GM23338 (cell line): ENCODE data around the gene PLXNC1.

Experiments
- CREB1 ChIP-seq: fragments of 250-450 bp; sonication (Bioruptor Pico); IDR thresholded peaks from 2 replicates; pipeline ENCODE4 v1.5.0; 2020; ENCODE audit warnings: low read depth, mild to moderate bottlenecking, moderate library complexity
- CTCF ChIP-seq, 2 experiments: fragments of 200-600 bp in 1 of 2; sonication (generic) in 1 of 2; conservative IDR thresholded peaks; 2 replicates each; pipeline versions ENCODE4 v1.5.1 to v1.6.1; 2016 to 2017; ENCODE audit warnings: antibody characterized with exemption in 2 of 2, low read depth in 2 of 2, mild to moderate bottlenecking in 2 of 2, moderate library complexity in 1 of 2
- EZH2 ChIP-seq: fragments of 200-600 bp; sonication (generic); IDR thresholded peaks from one replicate; pipeline ENCODE4 v1.8.0; 2017; ENCODE audit warnings: antibody characterized with exemption, mild to moderate bottlenecking, low read depth; ENCODE audit not compliant: unreplicated experiment
- POLR2AphosphoS5 ChIP-seq: IDR thresholded peaks from 2 replicates; pipeline ENCODE4 v1.6.1; 2016; ENCODE audit warnings: antibody characterized with exemption, low read depth
- ZNF114 ChIP-seq: fragments of 250-450 bp; sonication (Bioruptor Pico); IDR thresholded peaks from 2 replicates; pipeline ENCODE4 v1.5.0; 2020; ENCODE audit warnings: mild to moderate bottlenecking, moderate library complexity
- TF ChIP-seq, protein P1 (sequence below): IDR thresholded peaks from one replicate; pipeline ENCODE4 v1.6.1; 2018; ENCODE audit warnings: antibody characterized with exemption; ENCODE audit not compliant: unreplicated experiment

- TF ChIP-seq CTCF (conservative IDR thresholded peaks at IDR 0.05; ENCODE audit: low read depth in 2 of 2): no peak
- no peak for TF ChIP-seq CREB1 (CRISPR knock-in tag)
- TF ChIP-seq, protein P1, sequence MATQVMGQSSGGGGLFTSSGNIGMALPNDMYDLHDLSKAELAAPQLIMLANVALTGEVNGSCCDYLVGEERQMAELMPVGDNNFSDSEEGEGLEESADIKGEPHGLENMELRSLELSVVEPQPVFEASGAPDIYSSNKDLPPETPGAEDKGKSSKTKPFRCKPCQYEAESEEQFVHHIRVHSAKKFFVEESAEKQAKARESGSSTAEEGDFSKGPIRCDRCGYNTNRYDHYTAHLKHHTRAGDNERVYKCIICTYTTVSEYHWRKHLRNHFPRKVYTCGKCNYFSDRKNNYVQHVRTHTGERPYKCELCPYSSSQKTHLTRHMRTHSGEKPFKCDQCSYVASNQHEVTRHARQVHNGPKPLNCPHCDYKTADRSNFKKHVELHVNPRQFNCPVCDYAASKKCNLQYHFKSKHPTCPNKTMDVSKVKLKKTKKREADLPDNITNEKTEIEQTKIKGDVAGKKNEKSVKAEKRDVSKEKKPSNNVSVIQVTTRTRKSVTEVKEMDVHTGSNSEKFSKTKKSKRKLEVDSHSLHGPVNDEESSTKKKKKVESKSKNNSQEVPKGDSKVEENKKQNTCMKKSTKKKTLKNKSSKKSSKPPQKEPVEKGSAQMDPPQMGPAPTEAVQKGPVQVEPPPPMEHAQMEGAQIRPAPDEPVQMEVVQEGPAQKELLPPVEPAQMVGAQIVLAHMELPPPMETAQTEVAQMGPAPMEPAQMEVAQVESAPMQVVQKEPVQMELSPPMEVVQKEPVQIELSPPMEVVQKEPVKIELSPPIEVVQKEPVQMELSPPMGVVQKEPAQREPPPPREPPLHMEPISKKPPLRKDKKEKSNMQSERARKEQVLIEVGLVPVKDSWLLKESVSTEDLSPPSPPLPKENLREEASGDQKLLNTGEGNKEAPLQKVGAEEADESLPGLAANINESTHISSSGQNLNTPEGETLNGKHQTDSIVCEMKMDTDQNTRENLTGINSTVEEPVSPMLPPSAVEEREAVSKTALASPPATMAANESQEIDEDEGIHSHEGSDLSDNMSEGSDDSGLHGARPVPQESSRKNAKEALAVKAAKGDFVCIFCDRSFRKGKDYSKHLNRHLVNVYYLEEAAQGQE: no peak
- TF ChIP-seq POLR2AphosphoS5: no peak
- TF ChIP-seq ZNF114 (CRISPR knock-in tag): no peak
- no peak for TF ChIP-seq EZH2
Observed at GRCh38 chr12:94192506-94192905, 44.1 kb downstream of the PLXNC1 start.
